ENCODE measurements around the gene KIF22.

DNA sequence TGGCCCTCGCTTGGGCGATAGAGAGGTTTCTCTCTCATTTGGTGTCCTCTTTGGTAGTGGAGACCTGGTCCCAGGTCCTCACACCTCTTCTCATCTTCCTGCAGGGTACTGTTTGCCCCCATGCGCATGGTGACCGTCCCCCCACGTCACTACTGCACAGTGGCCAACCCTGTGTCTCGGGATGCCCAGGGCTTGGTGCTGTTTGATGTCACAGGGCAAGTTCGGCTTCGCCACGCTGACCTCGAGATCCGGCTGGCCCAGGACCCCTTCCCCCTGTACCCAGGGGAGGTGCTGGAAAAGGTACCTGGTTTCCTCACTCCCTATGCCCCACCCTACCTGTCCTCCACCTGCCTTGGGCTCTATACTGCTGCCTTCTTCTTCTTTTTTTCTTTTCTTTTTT, 40.2 kb downstream of the KIF22 start:
- TF ChIP-seq EZH2 (IDR thresholded peaks at IDR 0.05; ENCODE audit: low read length, unreplicated experiment) (no peak), EZH2phosphoT487 (IDR thresholded peaks at IDR 0.05; ENCODE audit: borderline replicate concordance, low read length) (no peak)
- TF ChIP-seq, protein P1, sequence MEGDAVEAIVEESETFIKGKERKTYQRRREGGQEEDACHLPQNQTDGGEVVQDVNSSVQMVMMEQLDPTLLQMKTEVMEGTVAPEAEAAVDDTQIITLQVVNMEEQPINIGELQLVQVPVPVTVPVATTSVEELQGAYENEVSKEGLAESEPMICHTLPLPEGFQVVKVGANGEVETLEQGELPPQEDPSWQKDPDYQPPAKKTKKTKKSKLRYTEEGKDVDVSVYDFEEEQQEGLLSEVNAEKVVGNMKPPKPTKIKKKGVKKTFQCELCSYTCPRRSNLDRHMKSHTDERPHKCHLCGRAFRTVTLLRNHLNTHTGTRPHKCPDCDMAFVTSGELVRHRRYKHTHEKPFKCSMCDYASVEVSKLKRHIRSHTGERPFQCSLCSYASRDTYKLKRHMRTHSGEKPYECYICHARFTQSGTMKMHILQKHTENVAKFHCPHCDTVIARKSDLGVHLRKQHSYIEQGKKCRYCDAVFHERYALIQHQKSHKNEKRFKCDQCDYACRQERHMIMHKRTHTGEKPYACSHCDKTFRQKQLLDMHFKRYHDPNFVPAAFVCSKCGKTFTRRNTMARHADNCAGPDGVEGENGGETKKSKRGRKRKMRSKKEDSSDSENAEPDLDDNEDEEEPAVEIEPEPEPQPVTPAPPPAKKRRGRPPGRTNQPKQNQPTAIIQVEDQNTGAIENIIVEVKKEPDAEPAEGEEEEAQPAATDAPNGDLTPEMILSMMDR (conservative IDR thresholded peaks at IDR 0.05; ENCODE audit: low read depth, low read length) = no peak

Data from PC-3 (cell line).